ENCODE results near the gene GLDC. TPM values are rescaled to one million over a fixed set of nuclear protein-coding genes. Genes with fewer than 3 reads are reported as not detected.
A peak's percentile ranks its signal among the peaks of the same experiment; 100 is the strongest.

The GLDC gene
- total RNA-seq, 2 donors from 2014 or later, result 3.0 to 7.9 TPM

GRCh38 chr9:6590334-6590733 is 55.2 kb downstream of the GLDC start:
- Histone ChIP-seq H3K9me3 (no peaks in the 10 kb centered on the region), H3K4me1 (ENCODE audit: control insufficient read depth in 1 of 2, low read depth in 2 of 2) (no peaks in the 10 kb centered on the region), H3K27me3 (replicated peaks; ENCODE audit: insufficient read depth) (no peaks in the 10 kb centered on the region), H3K27ac (no peak overlapping the region), H3K36me3 (no peaks in the 10 kb centered on the region), H3K4me3 (no peak overlapping the region)
- TF ChIP-seq, protein P1, sequence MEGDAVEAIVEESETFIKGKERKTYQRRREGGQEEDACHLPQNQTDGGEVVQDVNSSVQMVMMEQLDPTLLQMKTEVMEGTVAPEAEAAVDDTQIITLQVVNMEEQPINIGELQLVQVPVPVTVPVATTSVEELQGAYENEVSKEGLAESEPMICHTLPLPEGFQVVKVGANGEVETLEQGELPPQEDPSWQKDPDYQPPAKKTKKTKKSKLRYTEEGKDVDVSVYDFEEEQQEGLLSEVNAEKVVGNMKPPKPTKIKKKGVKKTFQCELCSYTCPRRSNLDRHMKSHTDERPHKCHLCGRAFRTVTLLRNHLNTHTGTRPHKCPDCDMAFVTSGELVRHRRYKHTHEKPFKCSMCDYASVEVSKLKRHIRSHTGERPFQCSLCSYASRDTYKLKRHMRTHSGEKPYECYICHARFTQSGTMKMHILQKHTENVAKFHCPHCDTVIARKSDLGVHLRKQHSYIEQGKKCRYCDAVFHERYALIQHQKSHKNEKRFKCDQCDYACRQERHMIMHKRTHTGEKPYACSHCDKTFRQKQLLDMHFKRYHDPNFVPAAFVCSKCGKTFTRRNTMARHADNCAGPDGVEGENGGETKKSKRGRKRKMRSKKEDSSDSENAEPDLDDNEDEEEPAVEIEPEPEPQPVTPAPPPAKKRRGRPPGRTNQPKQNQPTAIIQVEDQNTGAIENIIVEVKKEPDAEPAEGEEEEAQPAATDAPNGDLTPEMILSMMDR (IDR thresholded peaks at IDR 0.05), result no peak
- no peak for DNase-seq (ENCODE audit: low spot score)
- no peak for ATAC-seq (ENCODE audit: insufficient number of reproducible peaks, low FRiP score, low read depth)

DNA sequence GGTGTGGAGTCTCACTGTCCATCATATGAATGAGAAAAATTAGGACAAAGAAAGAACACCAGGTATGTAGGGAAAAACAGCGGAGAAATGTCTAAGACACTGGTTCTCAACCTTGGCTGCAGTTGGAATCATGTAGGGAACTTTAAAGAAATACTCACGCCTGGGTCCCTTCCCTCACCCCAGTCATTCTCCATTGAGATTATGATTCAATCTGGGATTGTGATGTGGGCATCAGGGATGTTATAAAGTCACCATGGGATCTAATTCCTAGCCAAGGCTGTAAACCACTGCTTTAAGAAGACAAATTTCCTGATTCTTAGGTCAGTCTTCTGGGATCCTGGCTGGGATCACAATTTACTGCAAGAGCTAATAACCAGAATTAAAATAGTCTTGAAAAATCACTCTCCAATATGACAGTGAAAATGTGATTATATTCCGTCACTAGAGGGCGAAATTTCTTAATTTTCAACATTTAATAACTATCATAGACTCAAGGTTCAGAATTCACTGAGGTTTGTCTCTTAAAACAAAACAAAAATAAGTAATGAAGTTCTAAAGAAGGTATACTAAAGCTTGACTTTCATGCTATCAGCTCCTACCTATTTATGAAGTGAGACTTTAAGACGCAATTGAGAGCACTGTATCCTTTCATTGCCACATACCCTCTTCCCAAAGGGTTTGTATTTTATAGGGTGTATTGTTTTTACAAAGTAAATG is 60.5 kb downstream of the GLDC start:
- no peak for ATAC-seq (ENCODE audit: insufficient number of reproducible peaks, low FRiP score, low read depth)
- H3K4me3 ChIP-seq, result no peak overlapping the region
- no peaks in the 10 kb centered on the region for H3K9me3 ChIP-seq
- TF ChIP-seq, protein P1 (IDR thresholded peaks at IDR 0.05), result peak; percentile 36
- no peak for DNase-seq (ENCODE audit: low spot score)
- H3K4me1 ChIP-seq (ENCODE audit: control insufficient read depth in 1 of 2, low read depth in 2 of 2), result no peaks in the 10 kb centered on the region
- no peak overlapping the region for H3K27ac ChIP-seq
- H3K27me3 ChIP-seq (replicated peaks; ENCODE audit: insufficient read depth), result no peaks in the 10 kb centered on the region
- no peaks in the 10 kb centered on the region for H3K36me3 ChIP-seq

GRCh38 chr9:6581253-6581652 is 64.3 kb downstream of the GLDC start:
- DNase-seq (ENCODE audit: low spot score), result no peak
- no peaks in the 10 kb centered on the region for H3K9me3 ChIP-seq
- TF ChIP-seq, protein P1 (IDR thresholded peaks at IDR 0.05), result no peak
- ATAC-seq (ENCODE audit: insufficient number of reproducible peaks, low FRiP score, low read depth), result no peak
- no peak overlapping the region for H3K27ac ChIP-seq
- H3K36me3 ChIP-seq, result no peaks in the 10 kb centered on the region
- H3K27me3 ChIP-seq (replicated peaks; ENCODE audit: insufficient read depth), result no peaks in the 10 kb centered on the region
- no peaks in the 10 kb centered on the region for H3K4me1 ChIP-seq (ENCODE audit: control insufficient read depth in 1 of 2, low read depth in 2 of 2)
- H3K4me3 ChIP-seq, result no peak overlapping the region

GRCh38 chr9:6579613-6580012 is 65.9 kb downstream of the GLDC start:
- Histone ChIP-seq H3K4me1 (ENCODE audit: control insufficient read depth in 1 of 2, low read depth in 2 of 2) (no peaks in the 10 kb centered on the region), H3K27me3 (replicated peaks; ENCODE audit: insufficient read depth) (no peaks in the 10 kb centered on the region), H3K36me3 (no peaks in the 10 kb centered on the region), H3K27ac (no peak overlapping the region), H3K4me3 (no peak overlapping the region), H3K9me3 (no peaks in the 10 kb centered on the region)
- TF ChIP-seq, protein P1 (IDR thresholded peaks at IDR 0.05), result no peak
- ATAC-seq (ENCODE audit: insufficient number of reproducible peaks, low FRiP score, low read depth) (no peak), DNase-seq (ENCODE audit: low spot score) (no peak)

GRCh38 chr9:6576987-6577386 is 68.5 kb downstream of the GLDC start:
- Histone ChIP-seq H3K27ac (no peak overlapping the region), H3K27me3 (replicated peaks; ENCODE audit: insufficient read depth) (no peaks in the 10 kb centered on the region), H3K36me3 (no peaks in the 10 kb centered on the region), H3K9me3 (no peaks in the 10 kb centered on the region), H3K4me3 (no peak overlapping the region), H3K4me1 (ENCODE audit: control insufficient read depth in 1 of 2, low read depth in 2 of 2) (no peaks in the 10 kb centered on the region)
- TF ChIP-seq, protein P1 (IDR thresholded peaks at IDR 0.05), result no peak
- ATAC-seq (ENCODE audit: insufficient number of reproducible peaks, low FRiP score, low read depth) (no peak), DNase-seq (ENCODE audit: low spot score) (no peak)

Measured in thoracic aorta (tissue), 2 donors.